Neural cell (in vitro differentiated cells): ENCODE measurements around the gene FOXL3.

ENCODE experiments used
- CTCF ChIP-seq: fragments of 450-650 bp; IDR thresholded peaks from 2 replicates; pipeline ENCODE4 v1.5.1; 2014; ENCODE audit warnings: antibody characterized with exemption, mild to moderate bottlenecking, moderate library complexity; ENCODE audit not compliant: poor library complexity, severe bottlenecking
- EP300 ChIP-seq: fragments of 450-650 bp; conservative IDR thresholded peaks from 2 replicates; pipeline ENCODE4 v1.6.1; 2014; ENCODE audit warnings: antibody characterized with exemption, mild to moderate bottlenecking, moderate library complexity; ENCODE audit not compliant: poor library complexity, severe bottlenecking
- SMC3 ChIP-seq: fragments of 450-650 bp; conservative IDR thresholded peaks from 2 replicates; pipeline ENCODE4 v1.6.1; 2014; ENCODE audit warnings: antibody characterized with exemption, mild to moderate bottlenecking, moderate library complexity; ENCODE audit not compliant: poor library complexity

DNA sequence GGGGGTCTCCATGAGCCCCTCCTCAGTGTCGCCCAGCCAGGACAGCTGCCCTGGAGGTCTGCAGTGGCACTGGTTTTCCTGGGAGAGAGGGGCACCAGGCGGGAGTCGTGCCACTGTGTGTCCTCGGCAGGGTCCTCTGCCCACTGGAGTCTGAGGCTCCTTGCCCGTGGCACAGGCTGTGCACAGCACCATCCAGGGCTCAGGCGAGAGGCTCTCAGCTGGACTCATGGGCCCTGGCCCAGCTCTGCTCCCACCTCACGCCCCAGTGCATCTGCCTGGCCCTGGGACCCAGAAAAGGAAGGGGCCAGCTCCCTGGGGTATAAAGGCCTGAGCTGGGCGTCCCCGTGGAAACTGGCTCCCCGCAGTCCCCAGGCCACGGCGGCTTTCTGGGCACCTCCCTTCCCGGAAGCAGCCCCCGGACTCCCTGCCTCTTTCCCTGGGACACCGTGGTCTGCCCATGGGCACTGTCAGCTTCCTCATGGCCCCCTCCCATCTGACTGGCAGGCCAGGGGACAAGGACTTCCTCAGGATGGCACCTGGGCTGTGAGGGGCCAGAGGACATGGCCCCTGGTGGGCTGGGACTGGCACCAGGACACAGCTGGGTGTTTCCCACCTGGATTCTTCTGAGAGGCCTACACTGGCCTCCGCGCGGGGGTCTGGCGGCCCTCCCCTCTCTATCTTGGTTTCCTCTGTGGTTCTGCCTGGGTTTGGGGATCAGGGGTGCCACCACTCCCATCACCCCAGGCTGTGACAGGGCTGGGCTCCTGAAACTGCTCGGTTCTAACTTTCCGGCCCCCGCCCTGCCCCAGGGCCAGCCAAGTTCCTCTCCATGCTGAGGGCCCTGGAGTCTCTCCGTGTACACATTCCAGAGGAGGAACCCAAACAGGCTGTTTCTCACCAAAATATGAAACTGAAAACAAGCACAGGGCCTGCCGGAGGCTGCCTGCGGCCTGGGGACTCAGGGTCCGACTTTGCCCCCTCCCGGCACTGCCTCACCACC lies 5.5 kb downstream of the FOXL3 start:
- no peak for TF ChIP-seq CTCF
- no peak for TF ChIP-seq EP300
- TF ChIP-seq SMC3, result no peak
